SU-DHL-6 (cell line): Measurements from ENCODE around the gene PODNL1.
"Not testable (repeated sequence)": the region's sequence is repeated elsewhere in the genome, so short reads cannot be mapped to it uniquely, and the experiment has no call there.

ENCODE experiments used
- H2AFZ ChIP-seq: fragments of 200-600 bp; sonication (generic); 2 replicates; pipeline ENCODE4 v1.6.1; 2014; ENCODE audit warnings: low read depth, mild to moderate bottlenecking, moderate library complexity, mixed read lengths, antibody characterized with exemption, low read length; ENCODE audit not compliant: severe bottlenecking
- H3F3A ChIP-seq: fragments of 200-600 bp; shearing (Covaris generic); 2 replicates; pipeline ENCODE4 v1.6.0; 2016; ENCODE audit warnings: antibody characterized with exemption, mild to moderate bottlenecking; ENCODE audit not compliant: insufficient read depth
- H3K27ac ChIP-seq: fragments of 200-600 bp; sonication (generic); 2 replicates; pipeline ENCODE4 v1.5.1; 2016; ENCODE audit warnings: low read depth, mild to moderate bottlenecking, low read length, moderate library complexity, mixed read lengths
- H3K27me3 ChIP-seq: fragments of 200-600 bp; sonication (generic), shearing (Covaris generic); 2 replicates; pipeline ENCODE4 v1.6.0; 2014; ENCODE audit warnings: mild to moderate bottlenecking, low read length
- H3K36me3 ChIP-seq: fragments of 200-600 bp; sonication (generic); 2 replicates; pipeline ENCODE4 v1.6.1; 2014; ENCODE audit warnings: mild to moderate bottlenecking, low read length, mixed read lengths
- H3K4me2 ChIP-seq: fragments of 300-600, 200-600 bp; shearing (Covaris generic), sonication (generic); 2 replicates; pipeline ENCODE4 v1.6.0; 2014; ENCODE audit warnings: low read length, low read depth, mild to moderate bottlenecking; ENCODE audit not compliant: poor library complexity, severe bottlenecking
- H3K4me3 ChIP-seq: fragments of 200-600 bp; sonication (generic); 2 replicates; pipeline ENCODE4 v1.5.1; 2014; ENCODE audit warnings: antibody characterized with exemption, low read length, mild to moderate bottlenecking, mixed read lengths; ENCODE audit not compliant: insufficient read depth, poor library complexity, severe bottlenecking
- H3K79me2 ChIP-seq: fragments of 200-600 bp; sonication (generic); 2 replicates; pipeline ENCODE4 v1.6.1; 2014; ENCODE audit warnings: mild to moderate bottlenecking, low read length, moderate library complexity; ENCODE audit not compliant: insufficient read depth
- H3K9ac ChIP-seq: fragments of 200-600 bp; sonication (generic); 2 replicates; pipeline ENCODE4 v1.7.0; 2014; ENCODE audit warnings: mild to moderate bottlenecking, low read length
- H3K9me2 ChIP-seq: fragments of 200-600 bp; sonication (generic); replicated peaks from 2 replicates; pipeline ENCODE4 v1.6.1; 2014; ENCODE audit warnings: low read length; ENCODE audit not compliant: insufficient read depth
- H3K9me3 ChIP-seq: fragments of 200-600 bp; sonication (generic); 2 replicates; pipeline ENCODE4 v1.6.1; 2014; ENCODE audit warnings: low read length, mixed read lengths; ENCODE audit not compliant: insufficient read depth
- H4K20me1 ChIP-seq: fragments of 200-600 bp; sonication (generic); 2 replicates; pipeline ENCODE4 v1.6.1; 2014; ENCODE audit warnings: low read depth, mild to moderate bottlenecking, antibody characterized with exemption, low read length, moderate library complexity, mixed read lengths
- EZH2phosphoT487 ChIP-seq: fragments of 200-600 bp; sonication (generic), shearing (Covaris generic); conservative IDR thresholded peaks from 2 replicates; pipeline ENCODE4 v1.6.1; 2018; ENCODE audit warnings: mild to moderate bottlenecking, antibody characterized with exemption, low read length, moderate library complexity, mixed read lengths
- TF ChIP-seq, protein P1 (sequence below): fragments of 200-600 bp; sonication (generic); IDR thresholded peaks from one replicate; pipeline ENCODE4 v1.5.1; 2017; ENCODE audit warnings: antibody characterized with exemption, mild to moderate bottlenecking, low read length, moderate library complexity; ENCODE audit not compliant: insufficient read depth, poor library complexity, severe bottlenecking

Gene PODNL1

DNA sequence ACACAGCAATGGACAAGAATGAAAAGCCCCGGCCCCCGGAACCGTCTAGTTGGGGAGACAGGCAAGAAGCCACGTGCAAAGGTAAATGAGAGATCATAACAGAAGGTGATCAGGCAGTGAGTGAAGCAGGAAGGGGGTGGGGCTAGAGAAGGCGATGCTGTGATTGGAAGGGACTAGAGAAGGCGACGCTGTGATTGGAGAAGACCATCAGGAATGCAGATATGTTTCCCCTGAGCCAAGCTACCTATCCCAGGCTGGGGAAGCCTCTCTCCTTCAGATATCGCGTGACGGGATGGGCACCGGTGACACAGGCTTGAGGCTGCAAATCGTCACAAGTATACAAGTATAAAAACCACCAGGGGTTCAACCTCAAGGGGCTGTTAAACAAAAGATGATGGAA, 35.9 kb upstream of the PODNL1 start:
- H2AFZ ChIP-seq = no peak overlapping the region
- H3K9me3 ChIP-seq = no peaks in the 10 kb centered on the region
- no peaks in the 10 kb centered on the region for H4K20me1 ChIP-seq
- no peaks in the 10 kb centered on the region for H3K36me3 ChIP-seq
- no peaks in the 10 kb centered on the region for H3F3A ChIP-seq
- H3K27me3 ChIP-seq = no peaks in the 10 kb centered on the region
- no peak overlapping the region for H3K9ac ChIP-seq
- TF ChIP-seq, protein P1, sequence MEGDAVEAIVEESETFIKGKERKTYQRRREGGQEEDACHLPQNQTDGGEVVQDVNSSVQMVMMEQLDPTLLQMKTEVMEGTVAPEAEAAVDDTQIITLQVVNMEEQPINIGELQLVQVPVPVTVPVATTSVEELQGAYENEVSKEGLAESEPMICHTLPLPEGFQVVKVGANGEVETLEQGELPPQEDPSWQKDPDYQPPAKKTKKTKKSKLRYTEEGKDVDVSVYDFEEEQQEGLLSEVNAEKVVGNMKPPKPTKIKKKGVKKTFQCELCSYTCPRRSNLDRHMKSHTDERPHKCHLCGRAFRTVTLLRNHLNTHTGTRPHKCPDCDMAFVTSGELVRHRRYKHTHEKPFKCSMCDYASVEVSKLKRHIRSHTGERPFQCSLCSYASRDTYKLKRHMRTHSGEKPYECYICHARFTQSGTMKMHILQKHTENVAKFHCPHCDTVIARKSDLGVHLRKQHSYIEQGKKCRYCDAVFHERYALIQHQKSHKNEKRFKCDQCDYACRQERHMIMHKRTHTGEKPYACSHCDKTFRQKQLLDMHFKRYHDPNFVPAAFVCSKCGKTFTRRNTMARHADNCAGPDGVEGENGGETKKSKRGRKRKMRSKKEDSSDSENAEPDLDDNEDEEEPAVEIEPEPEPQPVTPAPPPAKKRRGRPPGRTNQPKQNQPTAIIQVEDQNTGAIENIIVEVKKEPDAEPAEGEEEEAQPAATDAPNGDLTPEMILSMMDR = no peak
- TF ChIP-seq EZH2phosphoT487 = no peak
- no peak overlapping the region for H3K4me3 ChIP-seq
- no peaks in the 10 kb centered on the region for H3K9me2 ChIP-seq
- no peak overlapping the region for H3K4me2 ChIP-seq
- H3K27ac ChIP-seq = no peak overlapping the region
- no peaks in the 10 kb centered on the region for H3K79me2 ChIP-seq

DNA sequence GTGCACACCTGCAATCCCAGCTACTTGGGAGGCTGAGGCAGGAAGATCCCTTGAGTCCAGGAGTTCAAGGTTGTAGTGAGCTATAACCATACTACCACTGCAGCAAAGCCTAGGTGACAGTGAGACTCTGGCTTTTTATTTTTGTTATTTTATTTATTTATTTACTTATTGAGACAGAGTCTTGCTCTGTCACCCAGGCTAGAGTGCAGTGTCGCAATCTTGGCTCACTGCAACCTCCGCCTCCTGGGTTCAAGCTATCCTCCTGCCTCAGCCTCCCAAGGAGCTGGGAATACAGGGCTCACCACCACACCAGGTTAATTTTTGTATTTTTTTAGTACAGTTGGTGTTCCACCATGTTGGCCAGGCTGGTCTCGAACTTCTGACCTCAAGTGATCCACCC, 35.3 kb upstream of the PODNL1 start:
- not testable (repeated sequence) for H3F3A ChIP-seq, H3K9me2 ChIP-seq, H2AFZ ChIP-seq, H3K27me3 ChIP-seq, H4K20me1 ChIP-seq, H3K9ac ChIP-seq, H3K27ac ChIP-seq, H3K4me2 ChIP-seq, H3K4me3 ChIP-seq, H3K9me3 ChIP-seq, H3K79me2 ChIP-seq, H3K36me3 ChIP-seq

DNA sequence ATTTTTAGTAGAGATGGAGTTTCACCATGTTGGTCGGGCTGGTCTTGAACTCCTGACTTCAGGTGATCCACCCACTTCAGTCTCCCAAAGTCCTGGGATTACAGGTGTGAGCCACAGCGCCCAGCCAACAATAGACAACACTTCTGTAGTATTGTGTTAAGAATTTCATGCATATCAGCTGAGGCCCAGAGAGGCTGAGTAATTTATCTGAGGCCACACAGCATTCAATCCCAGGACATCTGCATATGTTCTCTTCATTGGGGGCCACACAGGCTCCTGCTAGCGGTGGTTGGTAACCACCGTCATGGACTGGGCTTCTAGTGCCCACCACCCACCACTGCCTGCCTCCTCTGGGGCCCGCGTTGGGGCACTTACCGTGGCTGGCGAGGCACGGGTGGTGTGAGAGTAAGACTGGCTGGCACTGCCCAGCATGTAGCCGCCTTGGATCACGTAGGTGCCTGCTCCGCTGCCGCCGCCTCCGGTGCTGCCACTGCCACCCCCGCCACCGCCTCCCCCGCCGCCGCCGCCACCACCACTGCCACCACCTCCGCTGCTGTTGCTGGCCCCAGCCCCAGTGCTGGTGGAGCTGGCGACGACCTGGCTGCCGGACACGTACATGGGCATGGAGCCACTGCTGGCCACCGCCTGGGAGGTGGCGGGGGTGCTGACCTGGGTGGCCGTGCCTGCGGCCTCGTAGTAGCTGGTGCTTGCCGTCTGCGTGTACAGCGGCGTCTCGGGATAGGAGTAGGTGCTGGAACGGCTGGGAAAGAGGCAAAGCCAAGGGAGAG, 34.3 kb upstream of the PODNL1 start:
- Histone ChIP-seq H3K79me2 (no peaks in the 10 kb centered on the region), H3K9ac (no peak overlapping the region), H3K4me3 (no peak overlapping the region), H3K27ac (no peak overlapping the region), H3K27me3 (no peaks in the 10 kb centered on the region), H3K9me3 (no peaks in the 10 kb centered on the region), H3K36me3 (no peaks in the 10 kb centered on the region), H4K20me1 (no peaks in the 10 kb centered on the region), H3K4me2 (no peak overlapping the region), H2AFZ (no peak overlapping the region), H3F3A (no peaks in the 10 kb centered on the region), H3K9me2 (no peaks in the 10 kb centered on the region)
- TF ChIP-seq, protein P1 = no peak
- TF ChIP-seq EZH2phosphoT487 = no peak

DNA sequence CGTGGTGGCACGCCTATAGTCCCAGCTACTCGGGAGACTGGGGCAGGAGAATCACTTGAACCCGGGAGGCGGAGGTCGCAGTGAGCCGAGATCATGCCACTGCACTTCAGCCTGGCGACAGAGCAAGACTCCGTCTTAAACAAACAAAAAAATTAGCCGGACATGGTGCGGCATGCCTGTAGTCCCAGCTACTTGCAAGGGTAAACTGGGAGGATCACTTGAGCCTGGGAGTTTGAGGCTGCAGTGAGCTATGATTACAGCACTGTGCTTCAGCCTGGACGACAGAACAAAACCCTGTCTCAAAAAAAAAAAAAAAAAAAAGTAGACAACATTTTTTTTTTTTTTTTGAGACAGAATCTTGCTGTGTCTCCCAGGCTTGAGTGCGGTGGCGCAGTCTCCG, 33.7 kb upstream of the PODNL1 start:
- not testable (repeated sequence) for H3K27me3 ChIP-seq, H3K36me3 ChIP-seq, H3K9me3 ChIP-seq, H3K27ac ChIP-seq, H2AFZ ChIP-seq, H3K9me2 ChIP-seq, H3K79me2 ChIP-seq, H3F3A ChIP-seq, H3K9ac ChIP-seq, H4K20me1 ChIP-seq, H3K4me2 ChIP-seq, H3K4me3 ChIP-seq
